ENCODE results near the gene MADD.

MADD gene

DNA sequence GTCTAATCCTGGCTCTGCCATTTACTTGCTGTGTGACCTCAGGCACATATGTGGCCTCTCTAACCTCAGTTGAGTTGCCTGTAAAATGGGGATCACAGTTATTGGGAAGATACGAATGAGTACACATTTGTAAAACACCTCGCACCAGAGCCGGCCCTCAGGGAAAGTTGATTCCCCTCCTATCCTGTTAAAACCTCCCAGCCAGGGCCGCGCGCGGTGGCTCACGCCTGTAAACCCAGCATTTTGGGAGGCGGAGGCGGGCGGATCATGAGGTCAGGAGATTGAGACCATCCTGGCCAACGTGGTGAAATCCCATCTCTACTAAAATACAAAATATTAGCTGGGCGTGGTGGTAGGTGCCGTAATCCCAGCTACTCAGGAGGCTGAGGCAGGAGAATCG lies 90.4 kb downstream of the MADD start:
- DNase-seq: no peak

GRCh38 chr11:47361419-47361818 lies 91.5 kb downstream of the MADD start:
- no peak for DNase-seq

DNA sequence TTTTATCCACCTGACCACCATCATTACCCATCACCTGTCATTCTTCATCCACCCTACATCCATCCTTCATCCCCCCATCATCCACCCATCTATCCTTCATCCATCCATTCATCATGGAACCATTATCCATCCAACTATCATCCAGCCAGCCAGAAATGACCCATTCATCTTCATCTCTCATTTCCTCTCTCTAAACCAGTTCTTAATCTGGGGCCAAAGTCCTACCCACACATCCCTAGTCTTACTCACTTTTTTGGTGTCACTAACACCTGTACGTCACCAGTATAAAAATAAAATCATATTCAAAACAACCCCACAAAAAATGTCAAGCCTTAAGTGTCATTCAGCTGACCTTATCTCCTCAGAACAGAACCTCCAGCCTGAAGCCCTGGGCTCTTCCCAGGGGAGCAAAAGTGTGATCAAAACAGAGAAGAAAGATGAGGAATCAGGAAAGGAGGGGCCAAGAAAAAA lies 96.1 kb downstream of the MADD start:
- DNase-seq: no peak

DNA sequence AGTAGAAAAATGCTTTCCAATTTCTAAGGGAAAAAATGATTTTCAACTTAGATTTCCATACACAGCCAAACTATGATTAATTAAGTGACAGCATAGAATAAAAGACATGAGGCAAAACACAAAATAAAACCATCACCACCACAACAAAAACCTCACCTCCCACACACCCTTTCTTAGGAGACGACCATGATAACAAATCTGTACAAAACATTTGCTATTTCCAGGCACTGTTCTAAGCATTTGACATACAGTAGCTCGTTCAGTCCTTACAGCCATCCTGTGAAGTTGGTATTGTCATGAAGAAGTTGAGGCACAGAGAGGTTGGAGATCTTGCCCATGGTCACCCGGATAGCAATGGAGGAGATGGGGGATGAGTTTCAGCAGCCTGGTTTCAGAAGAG lies 99.7 kb downstream of the MADD start:
- no peak for DNase-seq

DNA sequence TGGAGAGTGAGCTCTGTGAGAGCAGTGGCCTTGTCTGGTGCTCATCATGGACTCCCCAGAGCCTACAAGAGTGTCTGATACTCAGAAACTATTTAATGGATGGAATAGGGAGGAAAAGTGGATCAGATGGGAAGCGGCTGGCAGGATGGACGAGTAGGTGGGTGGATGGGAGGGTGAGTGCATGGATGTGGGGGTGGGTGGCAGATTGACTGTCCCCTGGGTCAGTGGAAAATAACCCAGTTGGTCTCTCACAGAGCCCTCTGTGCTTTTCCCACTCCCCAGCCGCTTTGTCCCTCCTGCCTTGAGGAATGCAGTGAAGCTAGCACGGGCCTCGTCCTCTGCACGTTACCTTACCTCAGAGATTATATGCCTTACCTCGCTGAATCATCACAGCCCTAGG lies 102.5 kb downstream of the MADD start:
- no peak for DNase-seq

- DNase-seq: peak; percentile 68
Observed at GRCh38 chr11:47373876-47374719, 104.2 kb downstream of the MADD start.

DNA sequence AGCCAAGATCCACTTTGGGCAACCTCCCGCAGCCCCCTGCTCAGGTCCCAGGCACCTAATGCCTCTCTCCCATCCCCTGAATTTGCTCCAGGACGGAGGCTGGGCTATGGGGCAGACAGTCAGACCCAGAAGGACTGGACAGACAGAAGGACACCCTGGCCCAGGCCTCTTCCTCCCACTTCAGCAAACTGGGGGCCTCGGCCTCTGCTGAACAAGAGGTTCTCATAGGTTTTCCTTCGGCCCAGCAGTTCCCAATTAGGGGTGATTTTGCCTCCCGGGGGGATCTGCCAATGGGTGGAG lies 104.7 kb downstream of the MADD start:
- DNase-seq: no peak

DNA sequence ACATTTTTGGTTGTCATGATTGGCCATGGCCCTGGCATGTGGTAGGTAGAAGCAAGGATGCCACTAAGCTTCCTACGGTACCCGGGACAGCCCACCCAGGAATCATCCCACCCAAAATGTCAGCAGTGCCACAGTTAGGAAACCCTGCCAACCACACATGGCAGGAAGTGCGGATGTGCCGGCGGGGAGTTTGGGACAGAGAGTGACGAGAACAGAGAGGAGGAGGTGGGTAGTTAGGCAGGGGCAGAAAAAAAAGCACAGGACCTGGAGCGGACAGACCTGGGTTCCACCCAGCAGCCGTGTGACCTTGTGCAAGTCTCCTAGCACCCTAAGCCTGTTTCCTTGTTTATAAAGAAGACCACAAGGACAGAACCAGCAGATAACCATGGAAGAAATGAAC lies 105.1 kb downstream of the MADD start:
- no peak for DNase-seq

DNA sequence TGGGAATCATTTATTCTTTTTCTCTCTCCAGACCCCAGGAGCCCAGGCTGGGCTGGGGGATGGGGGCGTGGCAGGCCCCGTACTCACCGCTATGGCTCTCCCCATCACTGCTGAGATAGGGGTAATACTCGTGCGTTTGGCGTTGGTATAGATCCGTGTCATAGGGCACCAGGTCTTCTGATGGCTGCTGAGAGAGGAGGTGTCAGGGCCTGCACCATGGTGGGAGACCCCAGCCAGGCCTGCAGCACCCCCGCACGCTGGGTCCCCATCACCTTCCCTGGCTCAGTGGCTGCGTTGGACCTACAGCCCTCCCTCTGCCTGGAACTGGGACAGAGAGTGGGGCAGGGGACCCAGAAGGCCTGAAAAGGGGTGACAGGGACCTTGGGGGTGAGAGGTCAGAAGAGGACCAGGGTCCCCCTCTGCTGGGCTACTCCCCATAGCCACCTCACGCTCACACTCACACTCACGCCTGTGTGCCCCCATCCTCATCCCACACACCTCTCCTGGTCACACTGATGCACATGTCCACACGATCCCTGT lies 105.7 kb downstream of the MADD start:
- DNase-seq: no peak

GRCh38 chr11:47376107-47376524 lies 106.2 kb downstream of the MADD start:
- no peak for DNase-seq

GRCh38 chr11:47376525-47377371 lies 106.8 kb downstream of the MADD start:
- DNase-seq: no peak

DNA sequence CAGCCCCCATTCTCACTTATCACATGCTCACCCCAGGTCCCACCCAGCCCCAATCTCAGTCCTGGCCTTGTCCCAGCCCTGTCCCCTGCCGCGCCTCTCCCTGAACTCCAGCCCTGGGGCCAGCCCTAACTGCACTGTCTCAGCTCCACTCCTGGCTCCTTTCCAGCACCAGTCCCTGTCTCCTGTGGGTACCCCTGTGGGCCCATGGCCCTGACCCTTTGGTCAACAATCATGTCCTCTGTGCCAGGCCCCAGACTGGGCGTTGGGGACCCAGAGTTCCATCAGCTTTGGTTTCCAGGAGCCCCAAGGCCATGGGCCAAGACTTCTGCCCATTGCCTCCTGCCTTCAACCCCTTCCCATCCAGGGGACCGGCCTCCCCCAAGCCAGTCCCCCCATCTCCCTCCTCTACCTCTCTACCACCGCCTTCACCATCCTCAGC lies 107.7 kb downstream of the MADD start:
- no peak for DNase-seq

- no peak for DNase-seq
Observed at GRCh38 chr11:47378010-47378835, 108.3 kb downstream of the MADD start, which contains the start of gene SPI1. SPI1 (minus strand) TSS chr11:47378547; CDS start chr11:47378353, 194 bp downstream.

DNA sequence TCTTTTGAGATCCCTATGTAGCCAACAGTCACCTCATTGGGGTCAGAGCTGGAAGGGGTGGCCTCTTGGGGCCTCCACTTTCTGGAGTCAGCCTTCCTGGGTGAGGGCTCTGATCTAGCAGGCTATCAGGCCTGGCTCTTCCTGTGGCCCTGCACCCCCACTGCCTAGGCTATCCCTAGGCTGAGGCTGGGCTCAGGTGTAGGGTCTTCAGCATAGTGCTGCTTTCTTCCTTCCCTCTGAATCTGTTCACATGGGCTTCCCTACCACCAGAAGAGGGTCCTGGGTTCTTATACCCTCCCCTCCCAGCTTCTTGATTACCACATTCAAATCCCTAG lies 108.9 kb downstream of the MADD start:
- no peak for DNase-seq

DNA sequence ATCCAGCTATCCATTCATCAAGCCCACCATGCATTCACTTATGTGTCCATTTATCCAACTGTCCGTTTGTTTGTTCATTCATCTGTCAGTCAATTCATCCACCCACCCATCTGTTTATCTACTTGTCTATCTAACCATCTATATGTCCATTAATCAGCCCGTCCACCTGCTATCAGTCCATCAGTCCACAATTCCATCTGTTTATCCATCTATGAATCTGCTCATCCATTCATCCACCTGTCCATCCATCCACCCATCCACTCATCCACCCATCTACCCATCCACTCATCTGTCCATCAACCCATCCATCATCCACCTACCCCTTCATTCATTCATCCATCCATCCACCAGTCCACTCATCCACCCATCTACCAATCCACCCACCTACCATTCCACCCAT lies 109.4 kb downstream of the MADD start:
- no peak for DNase-seq
